Lung (tissue), 12 donors: Measurements from ENCODE around the gene PCSK6. TPM values are rescaled to one million over a fixed set of nuclear protein-coding genes. Genes with fewer than 3 reads are reported as not detected.
A peak's percentile ranks its signal among the peaks of the same experiment; 100 is the strongest.

Experiments
- ATAC-seq: fragments of 200-7000 bp; cut with Tn5 transposase; one replicate; pipeline ENCODE4 v1.9.1; 2020; ENCODE audit warnings: moderate number of reproducible peaks; ENCODE audit not compliant: insufficient read depth, low FRiP score
- DNase-seq, 3 donors: peaks; one replicate each; pipeline ENCODE4 v3.0.0-alpha.2; 2013 to 2017
- H3K27ac ChIP-seq, 2 donors: one replicate each; pipeline ENCODE4 v1.5.1; 2013; ENCODE audit warnings: mild to moderate bottlenecking in 2 of 2, moderate library complexity in 2 of 2, control low read depth in 1 of 2, inconsistent platforms in 1 of 2, low read depth in 1 of 2, low read length in 1 of 2
- H3K27me3 ChIP-seq, 3 donors: one replicate each; pipeline ENCODE4 v1.5.1; 2013; ENCODE audit warnings: low read length in 2 of 3; ENCODE audit not compliant: control insufficient read depth in 3 of 3, insufficient read depth in 3 of 3
- H3K36me3 ChIP-seq, 4 donors: one replicate each; pipeline ENCODE4 v1.5.1; 2013; ENCODE audit warnings: low read length in 4 of 4, mild to moderate bottlenecking in 1 of 4, moderate library complexity in 1 of 4; ENCODE audit not compliant: control insufficient read depth in 4 of 4, insufficient read depth in 4 of 4
- H3K4me1 ChIP-seq, 5 donors: one replicate each; pipeline ENCODE4 v1.5.1; 2013; ENCODE audit warnings: low read length in 5 of 5, mild to moderate bottlenecking in 2 of 5, moderate library complexity in 1 of 5; ENCODE audit not compliant: control insufficient read depth in 5 of 5, insufficient read depth in 5 of 5
- H3K4me3 ChIP-seq: one replicate; pipeline ENCODE4 v1.5.1; 2013; ENCODE audit warnings: mild to moderate bottlenecking, control low read depth, moderate library complexity
- H3K9ac ChIP-seq, 2 donors: one replicate each; pipeline ENCODE4 v1.5.1; 2013; ENCODE audit warnings: low read length in 2 of 2, control low read depth in 1 of 2; ENCODE audit not compliant: insufficient read depth in 1 of 2
- H3K9me3 ChIP-seq, 4 donors: one replicate each; pipeline ENCODE4 v1.5.1; 2013; ENCODE audit warnings: low read length in 3 of 4, mild to moderate bottlenecking in 1 of 4, moderate library complexity in 1 of 4; ENCODE audit not compliant: control insufficient read depth in 4 of 4, insufficient read depth in 3 of 4
- CTCF ChIP-seq: IDR thresholded peaks from 2 replicates; pipeline ENCODE4 v1.5.1; 2012; ENCODE audit warnings: mild to moderate bottlenecking; ENCODE audit errors: control extremely low read depth, extremely low read depth
- WGBS, 2 donors: extraction: QIAGEN DNeasy Blood & Tissue Kit; methylation state at CpG; one replicate each; pipeline ENCODE4 v1.1.7; 2013; 5-methylcytosine and 5-hydroxymethylcytosine counted together
- polyA plus RNA-seq, 2 donors: library from polyadenylated mRNA; stranded (reverse); fragments of 200-250 nt; gene quantifications; one replicate each; pipeline ENCODE4 v1.2.1, GENCODE V29; 2013
- total RNA-seq, 2 donors: library from RNA; depleted of rRNA in 1 of 2; stranded (reverse); fragments of >200 nt in 1 of 2; gene quantifications; one replicate each; pipeline ENCODE4 v1.2.1, GENCODE V29; 2014 to 2021
- donor health status: control.
- donor health status: control.
- donor health status: Bipolar disorder and iron deficiency.
- donor health status: healthy.
- donor health status: DM: yes; HTN: yes; CAD: no.

Gene PCSK6
- total and polyA plus RNA-seq, 4 donors: 4.6 to 41.0 (median 8.4) TPM

GRCh38 chr15:101277943-101278564, 211.5 kb downstream of the PCSK6 start:
- H3K36me3 ChIP-seq: peaks cover 26 to 47% (median 43%) of the 10 kb centered on the region in 4 donors
- peak overlapping the region; percentile 86 for H3K4me3 ChIP-seq
- ATAC-seq (no peak), DNase-seq (no peak)
- H3K27ac ChIP-seq: peak overlapping the region; percentile 58 to 74
- no peaks in the 10 kb centered on the region for H3K27me3 ChIP-seq
- peaks cover 0 to 5% (median 0%) of the 10 kb centered on the region in 5 donors for H3K4me1 ChIP-seq
- H3K9ac ChIP-seq: peak overlapping the region in 1 of 2 donors; percentile 77
- TF ChIP-seq CTCF: no peak
- no peaks in the 10 kb centered on the region for H3K9me3 ChIP-seq
- 85 to 88% methylated on average over 12 of the region's 12 CpGs for WGBS, 2 donors

GRCh38 chr15:101277038-101277822, 212.3 kb downstream of the PCSK6 start, which contains the start of gene SELENOS:
TSS of gene SELENOS (minus strand) at chr15:101277485. CDS start at chr15:101277417, 68 bp downstream.
- Histone ChIP-seq H3K9ac (peak within 1 kb of the TSS; percentile 70 to 82), H3K27ac (peak within 1 kb of the TSS; percentile 87 to 93), H3K9me3 (no peaks in the 10 kb centered on the region), H3K36me3 (peaks cover 27 to 45% (median 44%) of the 10 kb centered on the region in 4 donors), H3K4me1 (peaks cover 0 to 5% (median 0%) of the 10 kb centered on the region in 5 donors), H3K4me3 (peak within 1 kb of the TSS; percentile 86), H3K27me3 (no peaks in the 10 kb centered on the region)
- no peak for TF ChIP-seq CTCF
- WGBS, 2 donors: 0 to 1% methylated on average over 73 to 91 of the region's 91 CpGs
- DNase-seq: peak; percentile 91 to 95 (median 91)
- ATAC-seq: peak; percentile 100

- peak overlapping the region; percentile 86 for H3K4me3 ChIP-seq
- no peak for DNase-seq
- H3K36me3 ChIP-seq: peaks cover 28 to 47% (median 42%) of the 10 kb centered on the region in 4 donors
- no peak for TF ChIP-seq CTCF
- no peak for ATAC-seq
- peak overlapping the region; percentile 87 to 93 for H3K27ac ChIP-seq
- H3K27me3 ChIP-seq: no peaks in the 10 kb centered on the region
- H3K9me3 ChIP-seq: no peaks in the 10 kb centered on the region
- 12 to 15% methylated on average over 14 of the region's 14 CpGs for WGBS, 2 donors
- peaks cover 0 to 5% (median 0%) of the 10 kb centered on the region in 5 donors for H3K4me1 ChIP-seq
- peak overlapping the region; percentile 70 to 82 for H3K9ac ChIP-seq
Measured at GRCh38 chr15:101276501-101277037, 212.9 kb downstream of the PCSK6 start.
